Measurements from ENCODE around the gene DESI1. TPM values are rescaled to one million over a fixed set of nuclear protein-coding genes. Genes with fewer than 3 reads are reported as not detected.
A peak's percentile ranks its signal among the peaks of the same experiment; 100 is the strongest.

The DESI1 gene
- total RNA-seq, 1 donor from 2014 or later: 26.1 TPM

- H3K36me3 ChIP-seq: peaks cover 97% of the 10 kb centered on the region
- no peak for ATAC-seq
These were observed 40.9 kb downstream of the DESI1 start for GRCh38 chr22:41579997-41580355.

DNA sequence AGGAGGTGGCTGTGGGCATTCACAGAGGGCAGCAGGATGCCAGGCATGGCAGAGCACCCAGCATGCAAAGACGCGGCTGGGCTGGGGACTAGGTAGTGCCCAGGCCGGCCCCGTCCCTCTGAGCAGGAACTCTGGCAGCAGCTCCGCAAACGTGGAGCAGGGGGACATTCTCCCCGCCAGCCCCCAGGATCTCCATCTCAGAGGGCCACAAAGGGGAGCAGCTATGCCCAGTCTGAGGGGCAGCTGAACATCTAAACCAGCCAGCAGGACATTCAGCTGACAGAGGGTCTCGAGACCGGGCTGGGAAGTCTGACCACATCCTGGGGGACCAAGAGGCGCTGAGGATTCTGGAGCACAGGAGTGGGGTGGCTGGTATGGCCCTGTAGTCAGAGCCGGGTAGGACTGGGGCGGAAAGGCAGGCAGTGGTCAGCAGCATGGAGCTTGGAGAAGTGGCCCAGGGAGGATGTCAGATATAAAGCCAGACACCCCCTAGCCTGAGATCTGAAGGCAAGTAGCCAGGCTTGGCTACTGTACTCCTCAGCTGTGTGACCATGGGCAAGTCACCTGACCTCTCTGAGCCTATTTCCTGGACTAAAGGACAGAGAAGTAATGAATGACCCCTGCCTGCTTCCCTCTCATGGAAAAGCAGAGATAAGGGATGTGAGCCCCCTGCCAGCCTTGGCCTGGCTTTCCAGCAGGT lies 41.4 kb downstream of the DESI1 start:
- intact Hi-C loops (cut with DNase I): no loop called here
- H3K36me3 ChIP-seq: peaks cover 94% of the 10 kb centered on the region
- ATAC-seq (no peak), DNase-seq (no peak)
- no peaks in the 10 kb centered on the region for H3K9me3 ChIP-seq
- no peak overlapping the region for H3K27ac ChIP-seq
- TF ChIP-seq, protein P1, sequence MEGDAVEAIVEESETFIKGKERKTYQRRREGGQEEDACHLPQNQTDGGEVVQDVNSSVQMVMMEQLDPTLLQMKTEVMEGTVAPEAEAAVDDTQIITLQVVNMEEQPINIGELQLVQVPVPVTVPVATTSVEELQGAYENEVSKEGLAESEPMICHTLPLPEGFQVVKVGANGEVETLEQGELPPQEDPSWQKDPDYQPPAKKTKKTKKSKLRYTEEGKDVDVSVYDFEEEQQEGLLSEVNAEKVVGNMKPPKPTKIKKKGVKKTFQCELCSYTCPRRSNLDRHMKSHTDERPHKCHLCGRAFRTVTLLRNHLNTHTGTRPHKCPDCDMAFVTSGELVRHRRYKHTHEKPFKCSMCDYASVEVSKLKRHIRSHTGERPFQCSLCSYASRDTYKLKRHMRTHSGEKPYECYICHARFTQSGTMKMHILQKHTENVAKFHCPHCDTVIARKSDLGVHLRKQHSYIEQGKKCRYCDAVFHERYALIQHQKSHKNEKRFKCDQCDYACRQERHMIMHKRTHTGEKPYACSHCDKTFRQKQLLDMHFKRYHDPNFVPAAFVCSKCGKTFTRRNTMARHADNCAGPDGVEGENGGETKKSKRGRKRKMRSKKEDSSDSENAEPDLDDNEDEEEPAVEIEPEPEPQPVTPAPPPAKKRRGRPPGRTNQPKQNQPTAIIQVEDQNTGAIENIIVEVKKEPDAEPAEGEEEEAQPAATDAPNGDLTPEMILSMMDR (IDR thresholded peaks at IDR 0.05): no peak
- peaks cover 5% of the 10 kb centered on the region for H3K4me1 ChIP-seq
- no peak overlapping the region for H3K4me3 ChIP-seq
- H3K27me3 ChIP-seq (ENCODE audit: low read depth): no peaks in the 10 kb centered on the region

More at GRCh38 chr22:41579997-41580355, 40.9 kb downstream of the DESI1 start:
- DNase-seq: no peak
- H3K4me1 ChIP-seq: peaks cover 5% of the 10 kb centered on the region
- no peak overlapping the region for H3K4me3 ChIP-seq
- TF ChIP-seq, protein P1 (IDR thresholded peaks at IDR 0.05): no peak
- intact Hi-C loops (cut with DNase I): no loop called here
- H3K27me3 ChIP-seq (ENCODE audit: low read depth): no peaks in the 10 kb centered on the region
- H3K27ac ChIP-seq: no peak overlapping the region
- no peaks in the 10 kb centered on the region for H3K9me3 ChIP-seq

- TF ChIP-seq, protein P1 (IDR thresholded peaks at IDR 0.05): no peak
- Histone ChIP-seq H3K36me3 (peaks cover 89% of the 10 kb centered on the region), H3K27me3 (ENCODE audit: low read depth) (no peaks in the 10 kb centered on the region), H3K9me3 (no peaks in the 10 kb centered on the region), H3K4me1 (peaks cover 5% of the 10 kb centered on the region), H3K27ac (no peak overlapping the region), H3K4me3 (no peak overlapping the region)
- ATAC-seq (no peak), DNase-seq (no peak)
- intact Hi-C loops (cut with DNase I): no loop called here
These were observed 42.0 kb downstream of the DESI1 start for GRCh38 chr22:41578818-41579217.

GRCh38 chr22:41578114-41578513 lies 42.7 kb downstream of the DESI1 start:
- H3K9me3 ChIP-seq: no peaks in the 10 kb centered on the region
- intact Hi-C loops (cut with DNase I): no loop called here
- no peak for DNase-seq
- H3K36me3 ChIP-seq: peaks cover 82% of the 10 kb centered on the region
- H3K4me1 ChIP-seq: peaks cover 5% of the 10 kb centered on the region
- H3K27ac ChIP-seq: no peak overlapping the region
- no peak for ATAC-seq
- H3K4me3 ChIP-seq: no peak overlapping the region
- TF ChIP-seq, protein P1 (IDR thresholded peaks at IDR 0.05): no peak
- H3K27me3 ChIP-seq (ENCODE audit: low read depth): no peaks in the 10 kb centered on the region

DNA sequence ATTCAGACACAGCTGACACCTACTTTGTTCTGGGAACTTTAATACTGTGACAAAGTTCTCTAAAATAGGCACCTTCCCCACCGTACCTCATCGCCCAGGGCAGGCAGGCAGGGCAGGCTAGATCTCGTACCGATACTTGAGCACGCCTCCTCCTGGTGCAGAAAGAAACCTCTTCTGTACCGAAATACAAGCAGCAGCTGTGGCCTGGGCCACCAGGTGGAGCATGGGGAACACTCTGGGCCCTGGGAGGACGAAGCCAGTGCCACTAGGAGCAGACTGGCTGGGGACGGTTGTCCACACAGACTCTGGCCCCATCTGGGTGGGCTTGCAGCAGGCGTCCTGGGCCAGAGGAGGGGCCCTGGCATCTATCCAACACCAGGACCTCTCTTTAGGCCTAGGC lies 44.0 kb downstream of the DESI1 start:
- H3K36me3 ChIP-seq: peaks cover 70% of the 10 kb centered on the region
- no peak for DNase-seq
- TF ChIP-seq, protein P1 (IDR thresholded peaks at IDR 0.05): peak; percentile 29
- peaks cover 5% of the 10 kb centered on the region for H3K4me1 ChIP-seq
- no peaks in the 10 kb centered on the region for H3K9me3 ChIP-seq
- ATAC-seq: peak; percentile 7 to 27
- intact Hi-C loops (cut with DNase I): no loop called here
- H3K27me3 ChIP-seq (ENCODE audit: low read depth): no peaks in the 10 kb centered on the region
- no peak overlapping the region for H3K27ac ChIP-seq
- H3K4me3 ChIP-seq: no peak overlapping the region
